GM21576 (cell line): ENCODE results near the gene SPATA31C1.
"Not testable (repeated sequence)": the region's sequence is repeated elsewhere in the genome, so short reads cannot be mapped to it uniquely, and the experiment has no call there.

Experiments
- ATAC-seq: cut with Tn5 transposase; IDR thresholded peaks from one replicate; pipeline ENCODE4 v1.9.1; 2021; ENCODE audit warnings: mild to moderate bottlenecking, moderate library complexity; ENCODE audit not compliant: unreplicated experiment

SPATA31C1 gene

DNA sequence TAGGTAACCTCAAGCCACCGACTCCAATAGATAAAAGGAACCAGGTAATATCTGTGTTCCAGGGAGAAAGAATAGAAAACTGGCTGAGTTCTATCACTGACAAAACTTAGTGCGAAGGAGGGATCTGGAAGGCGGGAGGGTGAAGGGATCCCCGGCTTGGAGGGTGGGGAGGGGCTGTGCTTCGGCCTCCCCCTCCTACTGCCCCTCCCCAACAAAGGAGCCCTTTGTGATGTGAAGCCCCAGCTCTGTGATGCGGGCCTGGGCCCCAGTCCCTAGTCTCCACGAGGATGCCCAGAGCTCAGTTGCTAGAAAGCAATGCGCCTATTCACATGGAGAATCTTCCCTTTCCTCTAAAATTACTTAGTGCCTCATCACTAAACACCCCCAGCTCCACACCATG, at the start of gene SPATA31C1:
SPATA31C1 (plus strand) TSS at position 301 of the 400 bp plus-strand sequence.
- not testable (repeated sequence) for ATAC-seq

DNA sequence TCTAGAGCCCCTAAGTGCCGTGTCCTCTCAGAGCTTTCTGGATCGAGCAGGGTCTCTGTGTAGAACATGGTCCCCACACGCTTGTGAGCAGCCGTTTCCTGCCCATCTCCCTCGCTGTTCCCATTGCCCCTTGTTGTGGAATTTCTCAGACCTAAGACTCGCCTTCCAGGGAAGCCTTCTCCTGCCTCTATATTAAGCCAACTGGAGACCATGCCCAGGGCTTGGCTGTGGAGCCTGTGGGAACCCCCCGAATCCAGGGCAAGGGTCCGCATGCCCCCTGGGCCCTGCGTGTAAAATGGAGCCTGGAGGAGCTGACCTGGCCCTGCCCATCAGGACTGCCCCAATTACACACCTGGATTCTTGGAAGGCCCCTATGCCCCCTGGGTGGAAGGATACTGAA, 49.6 kb upstream of the SPATA31C1 start:
- ATAC-seq = no peak

DNA sequence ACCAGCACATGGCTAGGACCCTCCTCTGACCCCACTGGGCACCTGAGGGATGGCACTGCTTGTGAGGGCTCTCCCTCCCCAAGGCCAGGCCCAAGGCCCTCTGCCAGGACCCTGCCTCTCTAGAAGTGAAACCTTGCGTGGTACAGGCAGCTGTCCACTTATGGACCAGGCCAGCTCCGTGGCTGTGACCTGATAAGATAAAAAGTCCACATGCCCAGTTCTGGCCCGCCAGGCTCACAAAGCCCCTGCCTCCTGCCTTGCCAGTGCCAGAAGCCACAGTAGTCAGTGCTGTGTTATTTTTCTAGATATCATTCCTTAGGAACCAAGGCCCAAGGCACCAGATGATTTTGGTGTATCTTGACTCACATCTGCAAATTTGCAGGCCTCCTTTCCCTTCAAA, 49.1 kb upstream of the SPATA31C1 start:
- no peak for ATAC-seq

DNA sequence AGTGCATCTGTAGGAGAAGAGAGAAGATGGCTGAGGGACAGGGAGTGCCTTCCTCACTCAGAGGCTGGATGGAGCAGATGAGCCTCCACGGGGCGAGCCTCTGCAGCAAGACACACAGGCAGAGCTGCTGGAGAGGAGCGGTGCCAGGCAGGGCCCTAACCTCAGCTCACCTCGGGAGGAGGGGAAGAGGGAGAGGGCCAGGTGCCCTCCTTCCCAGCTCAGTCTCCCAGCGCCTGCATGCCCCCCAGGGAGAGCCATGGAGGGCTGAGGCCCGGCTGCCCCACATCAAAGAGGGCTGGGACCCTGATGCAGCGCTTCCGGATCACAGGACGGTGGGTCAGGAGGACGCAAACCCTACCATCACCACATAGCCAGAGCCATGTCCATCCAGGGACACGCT, 48.7 kb upstream of the SPATA31C1 start:
- no peak for ATAC-seq

DNA sequence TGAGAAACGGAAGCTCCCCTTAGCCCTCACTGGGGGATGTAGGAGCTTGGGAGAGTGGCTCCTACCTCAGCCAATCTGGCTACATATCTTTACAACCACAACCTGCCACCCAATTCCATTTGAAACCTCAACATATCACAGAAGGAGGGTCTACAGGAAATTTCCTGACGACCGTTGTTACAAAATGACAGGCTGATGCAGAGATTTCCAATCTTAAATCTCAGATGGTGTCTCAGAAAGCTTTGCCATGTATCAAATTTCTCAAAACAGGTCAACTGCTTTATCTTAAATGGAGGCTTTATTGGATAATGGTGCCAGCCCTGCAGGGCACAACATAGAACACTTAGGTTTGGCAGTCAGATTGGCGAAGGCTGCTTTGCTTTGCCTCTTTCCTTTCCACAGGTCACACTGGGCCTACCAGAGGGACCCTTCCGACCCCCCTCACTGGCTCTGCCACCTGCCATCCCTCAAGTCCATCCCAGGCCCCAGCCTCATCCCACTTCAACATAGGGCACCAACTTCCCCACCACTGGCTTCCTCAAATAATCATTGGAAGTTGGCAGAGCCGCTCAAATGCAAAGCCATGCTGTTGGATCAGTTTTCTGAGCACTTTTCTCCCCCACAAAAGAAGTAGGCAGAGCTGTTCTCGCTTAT, 46.2 kb upstream of the SPATA31C1 start:
- no peak for ATAC-seq

DNA sequence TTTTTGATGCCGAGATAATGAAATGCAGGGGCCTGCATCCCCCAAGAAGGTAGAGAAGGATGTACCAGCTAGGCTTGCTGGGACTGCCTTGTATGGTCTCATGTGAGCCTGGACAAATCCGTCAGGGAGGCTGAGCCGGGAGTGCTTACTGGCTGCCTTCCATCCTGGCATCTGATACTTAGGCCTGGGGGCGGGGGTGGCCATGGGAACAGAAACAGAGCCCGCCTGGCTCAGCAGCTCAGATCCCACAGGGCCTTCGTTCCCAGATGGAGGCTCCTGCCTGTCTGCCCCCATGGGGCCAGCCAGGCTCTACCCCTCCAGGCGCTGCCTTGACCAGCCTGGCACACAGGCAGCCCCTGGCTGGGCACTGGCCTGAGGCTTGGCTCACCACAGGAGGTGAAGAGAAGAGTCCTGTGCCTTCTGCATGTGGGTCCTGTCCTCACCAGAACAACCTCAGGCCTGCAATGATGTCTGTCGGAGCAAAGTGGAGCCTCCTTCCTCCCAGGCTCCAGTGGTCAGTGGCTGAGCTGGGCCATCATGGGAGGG, 45.6 kb upstream of the SPATA31C1 start:
- ATAC-seq = no peak

DNA sequence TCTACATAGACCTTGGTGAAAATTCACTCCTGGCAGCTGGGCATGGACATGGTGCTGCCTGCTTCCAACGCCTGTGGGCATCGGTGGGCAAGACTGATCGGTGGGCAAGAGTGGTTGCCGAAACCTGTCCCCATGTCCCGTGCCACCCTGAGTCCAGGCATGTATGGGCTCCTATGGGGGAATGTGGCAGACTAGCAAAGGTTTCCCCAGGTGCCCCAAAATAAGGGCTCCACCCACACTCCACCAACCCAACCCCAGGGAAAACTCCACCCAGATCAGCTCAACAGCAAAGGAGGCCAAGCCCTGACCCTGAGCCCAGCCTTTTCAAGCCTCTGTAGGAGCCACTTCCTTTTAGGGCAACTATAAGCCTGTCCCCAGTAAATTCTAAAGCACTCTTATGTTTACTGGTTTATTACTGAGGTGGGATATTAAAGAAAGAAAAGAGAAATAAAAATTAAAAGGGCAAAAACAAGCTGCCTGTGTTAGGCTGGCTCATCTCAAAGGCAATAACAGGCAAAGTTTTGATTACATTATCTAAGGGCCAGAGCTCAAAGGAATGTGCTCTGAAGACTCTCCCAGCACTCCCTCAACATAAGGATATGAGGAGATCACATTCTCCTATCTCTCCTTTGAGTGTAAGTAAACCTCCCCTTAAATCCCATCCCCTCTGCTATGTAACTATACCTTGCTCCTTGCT, 44.0 kb upstream of the SPATA31C1 start:
- no peak for ATAC-seq

DNA sequence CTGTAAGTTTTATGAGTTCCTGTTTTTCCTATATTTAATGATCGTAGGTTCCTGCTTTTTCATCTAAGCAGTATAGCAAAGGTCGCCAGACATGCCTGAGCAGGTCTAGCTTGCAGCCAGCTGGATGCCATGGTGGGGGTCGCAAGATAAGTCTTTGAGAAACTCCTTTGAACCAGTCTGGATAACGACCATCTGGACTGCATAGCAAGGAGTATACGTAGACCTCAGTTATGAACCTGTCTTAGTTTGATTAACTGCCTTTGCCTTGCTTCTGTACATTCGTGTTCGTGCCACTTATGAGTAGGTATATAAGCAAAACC, 43.5 kb upstream of the SPATA31C1 start:
- ATAC-seq = no peak

DNA sequence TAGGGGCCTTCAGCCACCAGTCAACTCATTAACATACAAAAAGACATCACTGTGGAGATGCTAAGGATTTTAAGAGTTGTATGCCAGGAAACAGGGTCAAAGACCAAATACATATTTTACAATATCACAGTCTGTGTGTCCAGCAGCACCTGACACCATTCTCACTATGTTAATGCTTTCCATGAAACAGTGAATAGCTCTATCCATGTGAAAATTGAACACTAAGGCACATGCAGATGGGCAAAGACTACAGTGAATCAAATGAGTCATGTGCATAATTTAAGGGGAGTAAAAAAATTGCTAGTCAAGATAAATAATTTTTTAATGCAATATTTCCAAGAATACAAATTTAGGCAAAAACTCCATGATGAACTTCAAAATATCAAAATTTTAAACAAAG, 42.7 kb upstream of the SPATA31C1 start:
- no peak for ATAC-seq

DNA sequence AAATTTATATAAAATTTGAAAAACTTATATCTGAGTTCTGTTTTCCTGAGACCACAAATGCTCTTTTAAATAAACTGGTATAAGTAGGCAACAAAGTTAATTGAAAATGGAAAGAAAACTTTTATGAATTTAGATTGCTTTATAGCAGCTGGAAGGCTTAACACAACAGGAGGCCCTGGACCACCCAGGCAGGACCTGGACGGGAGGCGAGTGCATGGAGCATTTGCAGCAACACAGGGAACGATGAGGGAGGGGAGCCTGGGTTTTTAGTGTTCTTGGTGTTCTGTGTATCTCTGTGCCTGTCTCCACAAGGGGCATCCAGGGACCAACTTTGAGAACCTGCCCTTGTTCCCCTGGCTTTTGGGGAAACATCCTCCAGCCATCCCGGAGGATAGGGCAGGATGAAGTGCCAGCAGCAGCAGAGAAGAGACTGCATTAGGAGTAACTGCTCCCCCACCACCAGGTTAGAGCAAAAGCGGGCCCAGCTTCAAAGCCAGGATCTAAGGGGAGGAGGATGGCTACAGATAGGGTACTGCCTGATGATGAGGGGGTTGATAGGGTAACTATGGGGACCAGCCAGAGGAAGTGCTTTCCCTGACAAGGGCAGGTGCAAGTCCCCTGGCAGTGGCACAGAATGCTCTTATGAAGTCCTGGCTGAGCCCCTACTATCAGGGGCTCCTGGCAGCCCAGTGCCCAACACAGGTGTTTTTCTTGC, 41.8 kb upstream of the SPATA31C1 start:
- no peak for ATAC-seq

DNA sequence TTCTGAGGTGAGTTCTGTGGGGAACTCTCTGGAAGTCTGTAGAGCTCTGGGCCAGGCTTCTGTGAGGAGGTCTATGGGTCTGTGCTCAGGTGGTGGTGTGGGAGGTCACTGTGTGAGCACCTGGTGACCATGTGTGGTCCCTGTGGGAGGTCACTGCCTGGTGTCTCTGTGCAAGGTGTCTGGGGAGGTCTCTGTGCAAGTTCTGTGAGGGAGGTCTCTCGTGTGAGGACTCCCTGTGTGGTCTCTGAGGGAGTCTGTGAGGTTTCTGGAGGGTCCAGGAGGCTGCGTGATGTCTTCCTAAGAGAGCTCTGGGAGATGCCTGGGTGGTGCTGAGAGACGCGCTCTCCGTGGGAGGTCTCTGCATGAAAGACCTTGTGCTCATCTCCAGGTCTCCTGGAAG, 41.1 kb upstream of the SPATA31C1 start:
- no peak for ATAC-seq

DNA sequence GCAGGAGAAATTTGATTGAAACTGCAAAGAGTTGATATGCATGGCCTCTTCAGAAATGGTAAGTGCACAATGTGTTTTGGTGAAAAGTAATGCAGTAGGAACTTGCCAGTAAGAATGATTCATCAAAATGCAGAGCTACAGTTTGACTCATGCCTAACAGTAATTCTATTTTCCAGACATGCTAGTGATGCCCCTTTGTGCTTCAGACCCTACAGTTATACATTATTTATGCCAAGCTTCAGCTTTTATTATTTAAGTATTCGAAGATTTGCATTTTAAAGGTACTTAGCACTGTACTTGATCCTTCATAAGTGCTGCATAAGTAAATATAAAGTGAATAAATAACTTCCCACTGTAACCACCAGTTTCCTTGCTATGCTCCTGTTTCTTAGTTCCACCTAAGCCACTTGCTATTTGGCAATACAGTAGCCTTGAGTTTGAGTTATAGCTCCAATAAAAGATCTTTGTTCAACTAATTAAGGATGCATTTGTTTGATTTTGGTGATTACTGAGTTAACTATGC, 38.7 kb upstream of the SPATA31C1 start:
- no peak for ATAC-seq

DNA sequence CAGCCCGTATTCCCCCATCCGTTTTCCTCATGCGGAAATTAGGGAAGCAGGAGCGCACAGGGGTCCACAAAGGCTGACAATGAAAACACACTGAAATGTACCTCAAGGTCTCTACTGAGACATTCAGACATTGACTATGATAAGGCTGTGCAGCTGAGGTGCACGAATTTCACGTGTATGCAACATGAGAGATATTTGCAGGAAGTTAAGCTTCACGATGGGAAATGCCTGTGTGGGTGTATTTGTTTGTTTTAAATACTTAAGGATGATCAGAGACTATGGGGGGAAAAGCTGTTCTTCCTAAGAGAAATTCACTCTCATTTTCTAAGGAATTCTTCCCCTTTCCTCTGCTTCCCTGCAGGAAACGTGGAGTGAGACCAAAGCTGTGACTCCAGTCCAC, 37.6 kb upstream of the SPATA31C1 start:
- ATAC-seq = no peak

DNA sequence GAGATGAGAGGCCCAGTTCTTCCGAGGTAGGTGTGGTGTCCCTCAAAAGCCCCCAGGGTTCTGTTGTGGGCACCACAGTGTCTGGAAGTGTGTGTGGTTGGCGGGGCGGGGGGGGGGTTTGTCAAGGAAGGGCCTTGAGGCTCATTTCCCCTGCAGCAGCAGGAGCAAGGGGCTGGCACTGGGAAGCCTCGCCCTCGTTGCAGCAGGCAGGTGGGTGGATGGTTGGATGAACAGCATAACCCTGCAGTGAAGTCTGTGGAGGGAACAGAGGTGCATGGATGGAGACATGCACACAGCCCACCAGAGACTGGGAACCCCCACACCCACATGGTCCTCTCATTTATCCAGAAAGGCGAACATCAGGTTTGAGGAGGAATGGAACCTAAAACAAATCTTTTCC, 37.1 kb upstream of the SPATA31C1 start:
- no peak for ATAC-seq

DNA sequence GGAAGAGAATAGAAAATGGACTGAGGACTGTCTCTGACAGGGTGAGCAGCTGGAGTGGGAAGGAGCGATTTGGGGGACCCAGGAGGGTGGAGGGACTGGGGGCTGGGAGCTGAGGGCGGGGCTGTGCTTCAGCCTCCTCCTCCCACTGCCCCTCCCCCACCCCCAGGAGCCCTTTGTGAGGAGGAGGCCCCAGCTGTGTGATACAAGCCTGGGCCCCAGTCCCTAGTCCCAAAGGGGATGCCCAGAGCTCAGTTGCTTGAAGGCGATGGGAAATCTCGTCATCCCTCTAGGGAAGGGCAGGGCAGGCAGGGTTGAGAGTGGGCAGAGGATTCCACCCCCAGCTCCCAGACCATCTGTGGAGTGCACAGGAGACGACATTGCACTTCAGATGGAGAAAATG, 35.1 kb upstream of the SPATA31C1 start, which contains the start of gene SPATA31E1:
SPATA31E1 (plus strand) TSS at position 251 of the 400 bp plus-strand sequence; CDS start at position 266, 15 bp downstream.
- ATAC-seq = no peak

DNA sequence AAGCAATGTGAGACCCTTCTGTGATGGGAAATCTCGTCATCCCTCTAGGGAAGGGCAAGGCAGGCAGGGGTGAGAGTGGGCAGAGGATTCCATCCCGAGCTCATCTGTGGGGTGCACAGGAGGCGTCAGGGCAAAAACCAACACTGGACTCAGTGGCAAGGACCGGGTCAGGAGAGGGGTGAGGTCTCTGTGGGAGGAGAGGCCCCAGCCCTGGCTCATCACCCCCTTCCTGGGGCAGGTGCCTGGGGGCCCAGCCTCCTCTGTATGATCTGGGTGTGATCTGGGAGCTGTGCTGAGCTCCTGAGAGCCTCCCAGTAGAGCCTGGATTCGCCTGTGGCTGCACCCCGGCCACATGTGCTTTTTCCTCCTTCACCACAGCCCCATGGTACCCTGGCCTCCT, 34.5 kb upstream of the SPATA31C1 start:
- no peak for ATAC-seq

DNA sequence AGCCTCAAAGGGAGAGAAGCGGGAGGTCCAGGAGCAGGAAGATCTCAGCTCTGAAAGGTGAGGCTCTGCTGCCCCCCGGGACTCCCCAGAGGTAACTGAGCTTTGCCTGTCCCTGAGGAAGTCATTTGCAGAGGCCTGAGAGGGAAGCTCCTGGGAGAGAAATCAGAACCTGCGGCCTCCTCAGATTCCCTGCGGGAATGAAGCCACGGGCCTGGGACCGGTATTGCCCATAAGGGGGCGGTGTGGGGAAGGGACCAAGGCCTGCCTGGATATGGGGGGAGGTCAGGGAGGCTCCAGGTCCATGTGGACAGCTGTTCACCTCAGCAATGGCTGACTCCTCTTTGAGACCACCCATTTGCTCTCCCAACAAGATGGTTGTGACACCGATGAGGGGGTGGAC, 33.8 kb upstream of the SPATA31C1 start:
- no peak for ATAC-seq

DNA sequence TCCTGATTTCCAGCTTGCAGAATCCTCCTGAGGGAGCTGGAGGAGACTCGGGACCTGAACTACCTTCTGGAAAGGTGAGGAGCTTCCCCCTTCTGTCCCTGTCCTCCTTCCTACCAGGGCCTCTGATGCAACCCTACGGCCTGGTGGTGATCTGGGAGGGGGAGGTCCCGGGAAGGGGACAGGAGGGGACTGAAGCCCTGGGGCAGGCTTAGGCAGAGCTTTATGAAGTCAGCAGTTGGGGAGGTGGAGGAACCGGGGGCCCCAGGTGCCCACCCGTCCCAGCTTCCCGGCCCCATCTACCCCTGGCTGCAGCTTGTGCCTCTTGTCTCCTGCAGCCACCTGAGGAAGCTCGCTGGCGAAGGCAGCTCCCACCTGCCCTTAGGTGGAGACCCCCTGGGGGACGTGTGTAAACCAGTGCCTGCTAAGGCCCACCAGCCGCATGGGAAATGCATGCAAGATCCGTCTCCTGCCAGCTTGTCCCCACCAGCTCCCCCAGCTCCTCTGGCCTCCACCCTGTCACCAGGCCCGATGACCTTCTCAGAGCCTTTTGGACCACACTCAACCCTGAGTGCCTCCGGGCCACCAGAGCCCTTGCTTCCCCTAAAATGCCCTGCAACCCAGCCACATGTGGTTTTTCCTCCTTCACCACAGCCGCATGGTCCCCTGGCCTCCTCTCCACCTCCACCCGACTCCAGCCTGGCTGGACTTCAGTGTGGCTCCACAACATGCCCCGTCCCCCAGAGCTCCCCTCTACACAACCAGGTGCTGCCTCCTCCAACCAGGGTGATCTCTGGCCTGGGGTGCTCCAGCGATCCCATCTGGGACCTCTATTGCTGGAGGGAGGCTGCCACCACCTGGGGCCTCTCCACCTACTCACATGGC, 32.9 kb upstream of the SPATA31C1 start:
- ATAC-seq = no peak

DNA sequence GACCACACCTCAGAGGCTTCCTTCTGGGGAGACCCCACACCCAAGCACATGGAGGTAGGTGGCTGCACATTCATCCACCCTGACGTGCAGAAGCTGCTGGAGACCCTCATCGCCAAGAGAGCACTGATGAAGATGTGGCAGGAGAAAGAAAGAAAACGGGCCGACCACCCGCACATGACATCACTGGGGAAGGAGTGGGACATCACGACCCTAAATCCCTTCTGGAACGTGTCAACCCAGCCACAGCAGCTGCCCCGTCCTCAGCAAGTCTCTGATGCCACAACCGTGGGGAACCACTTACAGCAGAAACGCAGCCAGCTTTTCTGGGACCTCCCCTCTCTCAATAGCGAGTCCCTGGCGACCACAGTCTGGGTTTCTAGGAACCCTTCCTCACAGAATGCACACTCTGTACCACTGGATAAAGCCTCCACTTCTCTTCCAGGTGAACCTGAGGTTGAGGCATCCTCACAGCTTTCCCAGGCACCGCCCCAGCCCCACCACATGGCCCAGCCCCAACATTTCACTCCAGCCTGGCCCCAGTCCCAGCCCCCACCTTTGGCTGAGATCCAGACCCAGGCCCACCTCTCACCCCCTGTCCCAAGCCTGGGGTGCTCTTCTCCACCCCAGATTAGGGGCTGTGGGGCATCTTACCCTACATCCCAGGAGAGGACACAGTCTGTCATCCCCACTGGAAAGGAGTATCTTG, 32.1 kb upstream of the SPATA31C1 start:
- ATAC-seq = no peak
